ENCODE data around the gene BTN1A1.

DNA sequence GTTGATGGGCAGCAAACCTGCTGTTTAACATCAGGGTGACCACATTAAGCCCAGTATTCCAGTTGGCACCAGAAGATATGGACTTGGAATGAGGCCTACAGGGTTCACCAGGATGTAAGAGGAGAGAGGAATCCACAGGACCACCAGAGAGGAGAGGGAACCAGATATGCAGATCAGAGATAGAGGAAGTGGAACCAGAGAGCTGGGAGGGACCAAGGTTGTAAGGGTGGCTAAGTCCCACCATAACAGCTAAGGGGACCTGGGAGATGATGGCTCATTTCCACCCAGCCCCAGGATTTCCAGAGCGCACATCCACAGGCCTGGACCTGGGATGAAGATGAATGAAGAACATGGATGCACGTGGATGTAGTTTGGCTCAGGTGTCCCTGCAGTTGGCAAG, 31.3 kb upstream of the BTN1A1 start:
- no peak for TF ChIP-seq ELF4 (CRISPR knock-in tag; IDR thresholded peaks at IDR 0.05; ENCODE audit: low read depth)
- TF ChIP-seq, protein P1, sequence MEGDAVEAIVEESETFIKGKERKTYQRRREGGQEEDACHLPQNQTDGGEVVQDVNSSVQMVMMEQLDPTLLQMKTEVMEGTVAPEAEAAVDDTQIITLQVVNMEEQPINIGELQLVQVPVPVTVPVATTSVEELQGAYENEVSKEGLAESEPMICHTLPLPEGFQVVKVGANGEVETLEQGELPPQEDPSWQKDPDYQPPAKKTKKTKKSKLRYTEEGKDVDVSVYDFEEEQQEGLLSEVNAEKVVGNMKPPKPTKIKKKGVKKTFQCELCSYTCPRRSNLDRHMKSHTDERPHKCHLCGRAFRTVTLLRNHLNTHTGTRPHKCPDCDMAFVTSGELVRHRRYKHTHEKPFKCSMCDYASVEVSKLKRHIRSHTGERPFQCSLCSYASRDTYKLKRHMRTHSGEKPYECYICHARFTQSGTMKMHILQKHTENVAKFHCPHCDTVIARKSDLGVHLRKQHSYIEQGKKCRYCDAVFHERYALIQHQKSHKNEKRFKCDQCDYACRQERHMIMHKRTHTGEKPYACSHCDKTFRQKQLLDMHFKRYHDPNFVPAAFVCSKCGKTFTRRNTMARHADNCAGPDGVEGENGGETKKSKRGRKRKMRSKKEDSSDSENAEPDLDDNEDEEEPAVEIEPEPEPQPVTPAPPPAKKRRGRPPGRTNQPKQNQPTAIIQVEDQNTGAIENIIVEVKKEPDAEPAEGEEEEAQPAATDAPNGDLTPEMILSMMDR (IDR thresholded peaks at IDR 0.05), result no peak
- TF ChIP-seq ZNF138 (CRISPR knock-in tag; conservative IDR thresholded peaks at IDR 0.05), result no peak
- TF ChIP-seq RELA (CRISPR knock-in tag; IDR thresholded peaks at IDR 0.05; ENCODE audit: borderline replicate concordance), result no peak
- no peak for TF ChIP-seq SP1 (CRISPR knock-in tag; conservative IDR thresholded peaks at IDR 0.05)
- TF ChIP-seq ETV6 (CRISPR knock-in tag; IDR thresholded peaks at IDR 0.05), result no peak
- TF ChIP-seq, protein P2, sequence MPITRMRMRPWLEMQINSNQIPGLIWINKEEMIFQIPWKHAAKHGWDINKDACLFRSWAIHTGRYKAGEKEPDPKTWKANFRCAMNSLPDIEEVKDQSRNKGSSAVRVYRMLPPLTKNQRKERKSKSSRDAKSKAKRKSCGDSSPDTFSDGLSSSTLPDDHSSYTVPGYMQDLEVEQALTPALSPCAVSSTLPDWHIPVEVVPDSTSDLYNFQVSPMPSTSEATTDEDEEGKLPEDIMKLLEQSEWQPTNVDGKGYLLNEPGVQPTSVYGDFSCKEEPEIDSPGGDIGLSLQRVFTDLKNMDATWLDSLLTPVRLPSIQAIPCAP (CRISPR knock-in tag; IDR thresholded peaks at IDR 0.05), result no peak
- no peak for TF ChIP-seq TEAD4 (CRISPR knock-in tag; IDR thresholded peaks at IDR 0.05)
- TF ChIP-seq, protein P3, sequence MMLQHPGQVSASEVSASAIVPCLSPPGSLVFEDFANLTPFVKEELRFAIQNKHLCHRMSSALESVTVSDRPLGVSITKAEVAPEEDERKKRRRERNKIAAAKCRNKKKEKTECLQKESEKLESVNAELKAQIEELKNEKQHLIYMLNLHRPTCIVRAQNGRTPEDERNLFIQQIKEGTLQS (CRISPR knock-in tag; conservative IDR thresholded peaks at IDR 0.05), result no peak
- no peak for TF ChIP-seq ESRRA (CRISPR knock-in tag; IDR thresholded peaks at IDR 0.05; ENCODE audit: borderline replicate concordance)
- no peak for TF ChIP-seq NFYB (CRISPR knock-in tag; conservative IDR thresholded peaks at IDR 0.05; ENCODE audit: low read depth)
- TF ChIP-seq, protein P4, sequence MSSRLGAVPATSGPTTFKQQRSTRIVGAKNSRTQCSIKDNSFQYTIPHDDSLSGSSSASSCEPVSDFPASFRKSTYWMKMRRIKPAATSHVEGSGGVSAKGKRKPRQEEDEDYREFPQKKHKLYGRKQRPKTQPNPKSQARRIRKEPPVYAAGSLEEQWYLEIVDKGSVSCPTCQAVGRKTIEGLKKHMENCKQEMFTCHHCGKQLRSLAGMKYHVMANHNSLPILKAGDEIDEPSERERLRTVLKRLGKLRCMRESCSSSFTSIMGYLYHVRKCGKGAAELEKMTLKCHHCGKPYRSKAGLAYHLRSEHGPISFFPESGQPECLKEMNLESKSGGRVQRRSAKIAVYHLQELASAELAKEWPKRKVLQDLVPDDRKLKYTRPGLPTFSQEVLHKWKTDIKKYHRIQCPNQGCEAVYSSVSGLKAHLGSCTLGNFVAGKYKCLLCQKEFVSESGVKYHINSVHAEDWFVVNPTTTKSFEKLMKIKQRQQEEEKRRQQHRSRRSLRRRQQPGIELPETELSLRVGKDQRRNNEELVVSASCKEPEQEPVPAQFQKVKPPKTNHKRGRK (CRISPR knock-in tag; IDR thresholded peaks at IDR 0.05; ENCODE audit: borderline replicate concordance), result no peak
- TF ChIP-seq, protein P5, sequence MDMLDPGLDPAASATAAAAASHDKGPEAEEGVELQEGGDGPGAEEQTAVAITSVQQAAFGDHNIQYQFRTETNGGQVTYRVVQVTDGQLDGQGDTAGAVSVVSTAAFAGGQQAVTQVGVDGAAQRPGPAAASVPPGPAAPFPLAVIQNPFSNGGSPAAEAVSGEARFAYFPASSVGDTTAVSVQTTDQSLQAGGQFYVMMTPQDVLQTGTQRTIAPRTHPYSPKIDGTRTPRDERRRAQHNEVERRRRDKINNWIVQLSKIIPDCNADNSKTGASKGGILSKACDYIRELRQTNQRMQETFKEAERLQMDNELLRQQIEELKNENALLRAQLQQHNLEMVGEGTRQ (CRISPR knock-in tag; IDR thresholded peaks at IDR 0.05), result no peak

Data from WTC11 (cell line).